ENCODE measurements around the gene NUTF2. TPM values are rescaled to one million over a fixed set of nuclear protein-coding genes. Genes with fewer than 3 reads are reported as not detected.

NUTF2 gene
- 100 to 1,000 TPM in 3 of 4 donors, 10 to 100 TPM in 1; 60.1 to 210 (median 114) TPM for total RNA-seq

DNA sequence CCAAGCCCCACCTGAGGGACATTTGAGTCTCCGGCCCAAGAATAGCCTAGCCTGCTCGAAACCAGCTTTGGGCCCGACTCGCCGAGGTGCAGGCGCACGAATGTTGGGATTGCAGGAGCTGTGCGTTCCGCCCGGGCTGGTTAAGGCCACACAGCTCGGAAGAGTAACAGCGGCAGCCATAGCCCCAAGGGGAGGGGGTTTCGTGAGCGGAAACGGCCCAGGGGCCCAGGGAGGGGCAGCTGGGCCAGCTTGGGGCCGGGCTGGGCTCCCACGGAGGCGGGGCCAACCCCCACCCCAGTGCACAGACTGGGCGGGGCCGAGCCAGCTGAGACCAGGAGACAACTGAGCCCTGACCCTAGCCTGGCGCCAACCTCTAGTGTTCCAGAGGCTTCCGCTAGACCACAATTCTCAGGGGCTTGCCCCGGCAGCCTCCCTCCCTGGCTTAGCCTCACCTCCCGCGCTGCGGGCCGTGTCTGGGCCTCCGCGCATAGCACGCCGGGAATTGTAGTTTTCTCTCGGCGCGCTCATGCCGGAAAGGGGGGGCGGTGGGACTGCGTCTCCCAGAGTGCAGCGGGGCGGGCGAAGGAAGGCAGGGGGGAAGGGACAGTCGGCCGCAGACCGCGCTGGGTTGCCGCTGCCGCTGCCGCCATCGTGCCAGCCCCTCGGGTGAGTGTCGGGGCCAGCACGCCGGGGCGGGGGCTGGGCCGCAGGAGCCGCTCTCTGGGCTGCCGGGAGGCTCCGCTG, at the start of gene NUTF2:
Gene NUTF2 (plus strand): TSS at position 614 of the 744 bp plus-strand sequence. CDS start 18,198 bp downstream, outside the sequence.
- Histone ChIP-seq H3K36me3 (no peaks in the 10 kb centered on the region), H3K27me3 (no peaks in the 10 kb centered on the region), H3K27ac (peak within 1 kb of the TSS; percentile 98 to 100 (median 99)), H3K9me3 (no peaks in the 10 kb centered on the region), H3K4me1 (peaks cover 47 to 56% of the 10 kb centered on the region in 2 donors), H3K4me3 (peak within 1 kb of the TSS; percentile 80 to 99 (median 94))
- ATAC-seq (peak; percentile 79 to 80), DNase-seq (peak; percentile 93 to 95)
- intact Hi-C loops (cut with DNase I; ENCODE audit: low total_unique reads) (loop anchor here (2.0 to 10.0 kb wide), 2 partner anchors 40 to 282 kb away; partner anchors contain the start of genes CTCF, RANBP10 and TSNAXIP1), in situ Hi-C loops (cut with MboI; ENCODE audit: low sequenced_read_pairs in 4 of 4) (no loop called here)
- TF ChIP-seq, protein P1, sequence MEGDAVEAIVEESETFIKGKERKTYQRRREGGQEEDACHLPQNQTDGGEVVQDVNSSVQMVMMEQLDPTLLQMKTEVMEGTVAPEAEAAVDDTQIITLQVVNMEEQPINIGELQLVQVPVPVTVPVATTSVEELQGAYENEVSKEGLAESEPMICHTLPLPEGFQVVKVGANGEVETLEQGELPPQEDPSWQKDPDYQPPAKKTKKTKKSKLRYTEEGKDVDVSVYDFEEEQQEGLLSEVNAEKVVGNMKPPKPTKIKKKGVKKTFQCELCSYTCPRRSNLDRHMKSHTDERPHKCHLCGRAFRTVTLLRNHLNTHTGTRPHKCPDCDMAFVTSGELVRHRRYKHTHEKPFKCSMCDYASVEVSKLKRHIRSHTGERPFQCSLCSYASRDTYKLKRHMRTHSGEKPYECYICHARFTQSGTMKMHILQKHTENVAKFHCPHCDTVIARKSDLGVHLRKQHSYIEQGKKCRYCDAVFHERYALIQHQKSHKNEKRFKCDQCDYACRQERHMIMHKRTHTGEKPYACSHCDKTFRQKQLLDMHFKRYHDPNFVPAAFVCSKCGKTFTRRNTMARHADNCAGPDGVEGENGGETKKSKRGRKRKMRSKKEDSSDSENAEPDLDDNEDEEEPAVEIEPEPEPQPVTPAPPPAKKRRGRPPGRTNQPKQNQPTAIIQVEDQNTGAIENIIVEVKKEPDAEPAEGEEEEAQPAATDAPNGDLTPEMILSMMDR (IDR thresholded peaks at IDR 0.05 in 4 of 5, conservative IDR thresholded peaks at IDR 0.05 in 1 of 5) = peak in 1 of 5 experiments; percentile 41
- peak; percentile 82 to 85 for TF ChIP-seq POLR2A (IDR thresholded peaks at IDR 0.05)

DNA sequence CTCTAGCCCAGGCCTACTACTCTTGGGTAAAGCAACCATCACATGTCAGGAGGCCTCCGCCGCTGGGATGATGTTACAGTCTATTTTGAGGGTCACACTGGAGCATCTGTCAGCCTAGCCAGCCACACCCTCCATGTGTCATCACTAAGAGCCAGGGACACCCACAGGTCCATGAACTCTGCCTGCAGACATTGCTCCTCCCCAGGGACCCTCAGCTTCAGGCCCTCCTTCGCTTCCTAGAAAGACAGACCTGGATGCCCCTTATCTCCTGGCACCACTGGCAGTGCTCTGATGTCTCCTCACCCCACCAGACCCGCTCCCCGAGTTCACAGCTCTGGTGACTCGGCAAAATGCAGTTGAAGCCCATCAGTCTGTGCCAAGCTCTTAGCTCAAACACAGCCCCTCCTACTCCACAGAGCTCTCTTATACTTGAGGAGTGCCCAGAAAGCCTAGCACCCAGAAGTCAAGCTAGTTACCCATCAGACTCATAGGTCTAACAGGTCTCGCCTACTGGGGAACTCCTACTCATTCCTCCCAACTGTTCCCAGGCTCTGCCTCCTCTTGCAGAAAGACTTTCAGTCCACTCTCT, 46.3 kb upstream of the NUTF2 start:
- no peaks in the 10 kb centered on the region for H3K27me3 ChIP-seq
- peak; percentile 92 to 98 for ATAC-seq
- intact Hi-C loops (cut with DNase I; ENCODE audit: low total_unique reads) (loop anchor here (10.0 kb wide), 1 partner anchor 276 kb away; the partner anchor contains the start of gene RIPOR1), in situ Hi-C loops (cut with MboI; ENCODE audit: low sequenced_read_pairs in 4 of 4) (loop anchor here in 2 of 4 donors (25.0 kb wide), 2 partner anchors 237 to 437 kb away; partner anchors contain the start of genes ESRP2 (in 1 of the 2) and PLA2G15 (in 1 of the 2))
- H3K27ac ChIP-seq = peak overlapping the region; percentile 86 to 99 (median 92)
- peak; percentile 89 to 95 for DNase-seq
- TF ChIP-seq, protein P1 (IDR thresholded peaks at IDR 0.05 in 4 of 5, conservative IDR thresholded peaks at IDR 0.05 in 1 of 5) = no peak
- TF ChIP-seq POLR2A (IDR thresholded peaks at IDR 0.05) = peak; percentile 28 to 54
- H3K4me1 ChIP-seq = peaks cover 70 to 74% of the 10 kb centered on the region in 2 donors
- no peak overlapping the region for H3K4me3 ChIP-seq
- peaks cover 0 to 18% of the 10 kb centered on the region in 2 donors for H3K36me3 ChIP-seq
- H3K9me3 ChIP-seq = no peaks in the 10 kb centered on the region

GRCh38 chr16:67801241-67801640, 45.5 kb upstream of the NUTF2 start:
- in situ Hi-C loops (cut with MboI; ENCODE audit: low sequenced_read_pairs in 4 of 4) = loop anchor here in 2 of 4 donors (25.0 kb wide), 2 partner anchors 236 to 436 kb away; partner anchors contain the start of genes ESRP2 (in 1 of the 2) and PLA2G15 (in 1 of the 2)
- intact Hi-C loops (cut with DNase I; ENCODE audit: low total_unique reads) = loop anchor here (10.0 kb wide), 1 partner anchor 276 kb away; the partner anchor contains the start of gene RIPOR1
- H3K36me3 ChIP-seq = peaks cover 0 to 18% of the 10 kb centered on the region in 2 donors
- peak overlapping the region; percentile 86 to 99 (median 92) for H3K27ac ChIP-seq
- DNase-seq (no peak), ATAC-seq (no peak)
- peaks cover 68 to 73% of the 10 kb centered on the region in 2 donors for H3K4me1 ChIP-seq
- no peaks in the 10 kb centered on the region for H3K9me3 ChIP-seq
- no peaks in the 10 kb centered on the region for H3K27me3 ChIP-seq
- no peak overlapping the region for H3K4me3 ChIP-seq
- TF ChIP-seq, protein P1 (IDR thresholded peaks at IDR 0.05 in 4 of 5, conservative IDR thresholded peaks at IDR 0.05 in 1 of 5) = no peak
- no peak for TF ChIP-seq POLR2A (IDR thresholded peaks at IDR 0.05)

DNA sequence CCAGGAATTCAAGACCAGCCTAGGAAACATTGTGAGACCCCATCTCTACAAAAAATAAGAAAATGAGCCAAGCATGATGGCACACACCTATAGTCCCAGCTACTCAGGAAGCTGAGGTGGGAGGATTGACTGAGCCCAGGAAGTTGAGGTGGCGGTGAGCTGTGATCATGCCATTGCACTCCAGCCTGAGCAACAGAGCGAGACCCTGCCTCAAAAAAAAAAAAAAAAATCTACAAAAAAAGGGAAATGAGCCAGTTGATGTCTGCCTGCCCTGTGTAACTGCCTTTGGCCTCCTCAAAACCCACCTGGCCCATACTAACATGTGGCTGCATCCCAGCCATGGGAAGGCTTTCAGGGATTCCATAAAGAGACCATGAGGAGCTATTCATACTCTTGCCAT, 44.9 kb upstream of the NUTF2 start:
- H3K36me3 ChIP-seq = peaks cover 0 to 18% of the 10 kb centered on the region in 2 donors
- no peak overlapping the region for H3K4me3 ChIP-seq
- ATAC-seq = no peak
- H3K27me3 ChIP-seq = no peaks in the 10 kb centered on the region
- peaks cover 62 to 69% of the 10 kb centered on the region in 2 donors for H3K4me1 ChIP-seq
- no peak for TF ChIP-seq POLR2A (IDR thresholded peaks at IDR 0.05)
- TF ChIP-seq, protein P1 (IDR thresholded peaks at IDR 0.05 in 4 of 5, conservative IDR thresholded peaks at IDR 0.05 in 1 of 5) = no peak
- in situ Hi-C loops (cut with MboI; ENCODE audit: low sequenced_read_pairs in 4 of 4) (loop anchor here in 2 of 4 donors (25.0 kb wide), 2 partner anchors 235 to 435 kb away; partner anchors contain the start of genes ESRP2 (in 1 of the 2) and PLA2G15 (in 1 of the 2)), intact Hi-C loops (cut with DNase I; ENCODE audit: low total_unique reads) (loop anchor here (10.0 kb wide), 1 partner anchor 277 kb away; the partner anchor contains the start of gene RIPOR1)
- peak overlapping the region; percentile 86 to 99 (median 92) for H3K27ac ChIP-seq
- H3K9me3 ChIP-seq = no peaks in the 10 kb centered on the region
- no peak for DNase-seq
